Measurements from ENCODE around the gene MRI1.
A peak's percentile ranks its signal among the peaks of the same experiment; 100 is the strongest.

MRI1 gene

GRCh38 chr19:13756210-13756609, 8.1 kb upstream of the MRI1 start:
- TF ChIP-seq RBAK (tag by site-specific recombination; IDR thresholded peaks at IDR 0.05) (peak; percentile 85; the same call in 1 of the 2 replicates), ZNF449 (tag by site-specific recombination; IDR thresholded peaks at IDR 0.05) (peak; percentile 88), PBX3 (CRISPR knock-in tag; IDR thresholded peaks at IDR 0.05) (no peak)
- no peak overlapping the region for H3K4me3 ChIP-seq (ENCODE audit: low read depth, low read length)
- CTCF ChIA-PET: interaction anchor here (1.6 kb wide), 1 partner anchor 158 kb away, joined by 3 read pairs; no protein-coding TSS in a partner anchor
- POLR2A ChIA-PET: interaction anchor here (0.6 kb wide), 1 partner anchor 38 kb away, joined by 3 read pairs; no protein-coding TSS in a partner anchor
- H3K27ac ChIP-seq (ENCODE audit: extremely low read depth, low read depth, low read length): no peak overlapping the region
- peaks cover 46 to 87% of the 10 kb centered on the region in 2 experiments for H3K36me3 ChIP-seq (ENCODE audit: control insufficient read depth in 2 of 2, insufficient read depth in 1 of 2, low read length in 2 of 2)
- no peaks in the 10 kb centered on the region for H3K4me1 ChIP-seq (ENCODE audit: control insufficient read depth, insufficient read depth, low read length)
- H3K9me3 ChIP-seq (ENCODE audit: control insufficient read depth, insufficient read depth, low read depth, low read length): no peaks in the 10 kb centered on the region

GRCh38 chr19:13757805-13758772, 6.2 kb upstream of the MRI1 start:
- TF ChIP-seq PRDM10 (tag by site-specific recombination; IDR thresholded peaks at IDR 0.05) (no peak), KLF10 (tag by site-specific recombination; IDR thresholded peaks at IDR 0.05) (peak; percentile 21; the same call in 1 of the 2 replicates), EGR2 (tag by site-specific recombination; IDR thresholded peaks at IDR 0.05; ENCODE audit: low read depth) (no peak), ZNF366 (tag by site-specific recombination; conservative IDR thresholded peaks at IDR 0.05) (peak; percentile 63), PATZ1 (tag by site-specific recombination; IDR thresholded peaks at IDR 0.05) (peak; percentile 22; the same call in 1 of the 2 replicates), ZFP69B (tag by site-specific recombination; IDR thresholded peaks at IDR 0.05) (0 out of 2 replicates have a peak, but pooled peaks have one; percentile 29), ZNF16 (tag by site-specific recombination; IDR thresholded peaks at IDR 0.05; ENCODE audit: low read depth) (peak; percentile 90), PRDM1 (tag by site-specific recombination; IDR thresholded peaks at IDR 0.05) (no peak), KLF9 (tag by site-specific recombination; IDR thresholded peaks at IDR 0.05; ENCODE audit: low read depth) (peak; percentile 69), ZNF24 (tag by site-specific recombination; IDR thresholded peaks at IDR 0.05) (peak; percentile 97), ZNF169 (tag by site-specific recombination; IDR thresholded peaks at IDR 0.05) (no peak)
- Histone ChIP-seq H3K9me3 (ENCODE audit: control insufficient read depth, insufficient read depth, low read depth, low read length) (no peaks in the 10 kb centered on the region), H3K27ac (ENCODE audit: extremely low read depth, low read depth, low read length) (no peak overlapping the region), H3K4me3 (ENCODE audit: low read depth, low read length) (no peak overlapping the region), H3K4me1 (ENCODE audit: control insufficient read depth, insufficient read depth, low read length) (no peaks in the 10 kb centered on the region), H3K36me3 (ENCODE audit: control insufficient read depth in 2 of 2, insufficient read depth in 1 of 2, low read length in 2 of 2) (peaks cover 45 to 85% of the 10 kb centered on the region in 2 experiments)
- ChIA-PET CTCF (no interaction called here), POLR2A (no interaction called here)
